Fibroblast of lung (primary cell): ENCODE data around the gene HGF. TPM values are rescaled to one million over a fixed set of nuclear protein-coding genes. Genes with fewer than 3 reads are reported as not detected.
A peak's percentile ranks its signal among the peaks of the same experiment; 100 is the strongest.
"Not testable (repeated sequence)": the region's sequence is repeated elsewhere in the genome, so short reads cannot be mapped to it uniquely, and the experiment has no call there.

ENCODE experiments used
- DNase-seq, 2 donors: peaks; one replicate each; pipeline versions ENCODE4 v3.0.0 to v3.0.0-alpha.2; 2010; ENCODE audit warnings: low read depth in 2 of 2
- H2AFZ ChIP-seq: 2 replicates; pipeline ENCODE4 v1.5.1; 2012; ENCODE audit warnings: low read length, control low read depth, inconsistent platforms
- H3K27ac ChIP-seq: 2 replicates; pipeline ENCODE4 v1.5.1; 2011; ENCODE audit warnings: low read length, control low read depth; ENCODE audit not compliant: insufficient read depth
- H3K27me3 ChIP-seq: 2 replicates; pipeline ENCODE4 v1.5.1; 2011; ENCODE audit warnings: mild to moderate bottlenecking, low read length; ENCODE audit not compliant: control insufficient read depth, insufficient read depth
- H3K36me3 ChIP-seq: 2 replicates; pipeline ENCODE4 v1.5.1; 2011; ENCODE audit warnings: low read length; ENCODE audit not compliant: control insufficient read depth, insufficient read depth
- H3K4me1 ChIP-seq: 2 replicates; pipeline ENCODE4 v1.5.1; 2011; ENCODE audit warnings: low read length; ENCODE audit not compliant: control insufficient read depth, insufficient read depth; ENCODE audit errors: extremely low read depth
- H3K4me2 ChIP-seq: 2 replicates; pipeline ENCODE4 v1.5.1; 2011; ENCODE audit warnings: low read length, control low read depth; ENCODE audit not compliant: insufficient read depth; ENCODE audit errors: extremely low read depth
- H3K4me3 ChIP-seq, 4 experiments: fragments of 200-600 bp in 1 of 4; sonication (generic) in 1 of 4; replicated peaks in 1 of 4; 2 replicates each; pipeline ENCODE4 v1.5.1; 2011 to 2016; ENCODE audit warnings: low read length in 4 of 4, low read depth in 3 of 4, mild to moderate bottlenecking in 3 of 4, control low read depth in 2 of 4, inconsistent platforms in 1 of 4, mixed read lengths in 1 of 4; ENCODE audit not compliant: insufficient read depth in 1 of 4; ENCODE audit errors: control extremely low read depth in 1 of 4
- H3K79me2 ChIP-seq: 2 replicates; pipeline ENCODE4 v1.5.1; 2012; ENCODE audit warnings: mild to moderate bottlenecking, low read length, inconsistent platforms; ENCODE audit not compliant: control insufficient read depth, insufficient read depth
- H3K9ac ChIP-seq: 2 replicates; pipeline ENCODE4 v1.5.1; 2011; ENCODE audit warnings: mild to moderate bottlenecking, low read length, control low read depth; ENCODE audit not compliant: insufficient read depth
- H3K9me3 ChIP-seq: 2 replicates; pipeline ENCODE4 v1.5.1; 2012; ENCODE audit warnings: low read depth, low read length; ENCODE audit not compliant: control insufficient read depth, insufficient read depth
- H4K20me1 ChIP-seq: 2 replicates; pipeline ENCODE4 v1.5.1; 2011; ENCODE audit warnings: low read length; ENCODE audit not compliant: control insufficient read depth, insufficient read depth; ENCODE audit errors: extremely low read depth
- CTCF ChIP-seq, 2 donors: IDR thresholded peaks in 1 of 2; conservative IDR thresholded peaks in 1 of 2; 1 replicate in 1 of 2; 2 replicates in 1 of 2; pipeline ENCODE4 v1.5.1; 2011 to 2012; ENCODE audit warnings: low read length in 2 of 2, control low read depth in 1 of 2, inconsistent platforms in 1 of 2, low read depth in 1 of 2, mild to moderate bottlenecking in 1 of 2
- EZH2 ChIP-seq: IDR thresholded peaks from 2 replicates; pipeline ENCODE4 v1.5.1; 2012; ENCODE audit warnings: low read length, control low read depth, mild to moderate bottlenecking; ENCODE audit errors: missing control alignments
- polyA plus RNA-seq, 2 donors: library from polyadenylated mRNA; depleted of rRNA in 1 of 2; stranded (reverse) in 1 of 2; unstranded in 1 of 2; fragments of >200 nt; gene quantifications; 2 replicates each; pipeline ENCODE4 v1.2.1, GENCODE V29; 2011 to 2012; ENCODE audit warnings: missing spikeins in 1 of 2
- total RNA-seq: library from RNA; depleted of rRNA; stranded (reverse); fragments of >200 nt; gene quantifications from 2 replicates; pipeline ENCODE4 v1.2.1, GENCODE V29; 2014

HGF gene
- total and polyA plus RNA-seq, 2 donors (not counting 1 experiment from before 2014, with no cell fraction given) = 212 to 243 TPM

- Histone ChIP-seq H3K4me2 (no peak overlapping the region), H3K27ac (no peak overlapping the region), H3K27me3 (no peaks in the 10 kb centered on the region)
Observed at GRCh38 chr7:81736091-81736490, 33.8 kb downstream of the HGF start.

GRCh38 chr7:81725812-81726127, 44.1 kb downstream of the HGF start:
- peaks cover 3% of the 10 kb centered on the region for H3K4me1 ChIP-seq
- H2AFZ ChIP-seq = no peak overlapping the region
- DNase-seq = peak; percentile 94 to 96
- H3K9me3 ChIP-seq = no peaks in the 10 kb centered on the region
- no peaks in the 10 kb centered on the region for H3K27me3 ChIP-seq
- H3K27ac ChIP-seq = peak overlapping the region; percentile 72
- H4K20me1 ChIP-seq = no peaks in the 10 kb centered on the region
- no peak for TF ChIP-seq EZH2
- no peak for TF ChIP-seq CTCF (conservative IDR thresholded peaks at IDR 0.05 in 1 of 2, IDR thresholded peaks at IDR 0.05 in 1 of 2; ENCODE audit: low read depth in 1 of 2, low read length in 2 of 2)
- H3K36me3 ChIP-seq = peaks cover 11% of the 10 kb centered on the region
- H3K79me2 ChIP-seq = no peaks in the 10 kb centered on the region
- H3K4me2 ChIP-seq = peak overlapping the region; percentile 48
- no peak overlapping the region for H3K4me3 ChIP-seq
- H3K9ac ChIP-seq = no peak overlapping the region

More at GRCh38 chr7:81736091-81736490, 33.8 kb downstream of the HGF start:
- H2AFZ ChIP-seq = no peak overlapping the region
- H4K20me1 ChIP-seq = no peaks in the 10 kb centered on the region
- no peak overlapping the region for H3K9ac ChIP-seq
- H3K36me3 ChIP-seq = peaks cover 3% of the 10 kb centered on the region
- DNase-seq = peak in 1 of 2 donors; percentile 22
- no peaks in the 10 kb centered on the region for H3K9me3 ChIP-seq
- no peaks in the 10 kb centered on the region for H3K4me1 ChIP-seq
- no peak overlapping the region for H3K4me3 ChIP-seq
- no peaks in the 10 kb centered on the region for H3K79me2 ChIP-seq
- TF ChIP-seq EZH2 (no peak), CTCF (conservative IDR thresholded peaks at IDR 0.05 in 1 of 2, IDR thresholded peaks at IDR 0.05 in 1 of 2; ENCODE audit: low read depth in 1 of 2, low read length in 2 of 2) (no peak)

- H2AFZ ChIP-seq = no peak overlapping the region
- no peaks in the 10 kb centered on the region for H3K27me3 ChIP-seq
- H3K4me1 ChIP-seq = peaks cover 3% of the 10 kb centered on the region
- H3K4me2 ChIP-seq = peak overlapping the region; percentile 20
- H4K20me1 ChIP-seq = no peaks in the 10 kb centered on the region
- no peaks in the 10 kb centered on the region for H3K79me2 ChIP-seq
- no peaks in the 10 kb centered on the region for H3K9me3 ChIP-seq
- H3K4me3 ChIP-seq = no peak overlapping the region
- H3K27ac ChIP-seq = peak overlapping the region; percentile 72
- DNase-seq = peak; percentile 29 to 87
- TF ChIP-seq CTCF (conservative IDR thresholded peaks at IDR 0.05 in 1 of 2, IDR thresholded peaks at IDR 0.05 in 1 of 2; ENCODE audit: low read depth in 1 of 2, low read length in 2 of 2) (no peak), EZH2 (no peak)
- H3K36me3 ChIP-seq = peaks cover 11% of the 10 kb centered on the region
- no peak overlapping the region for H3K9ac ChIP-seq
Observed at GRCh38 chr7:81725003-81725811, 44.6 kb downstream of the HGF start.

DNA sequence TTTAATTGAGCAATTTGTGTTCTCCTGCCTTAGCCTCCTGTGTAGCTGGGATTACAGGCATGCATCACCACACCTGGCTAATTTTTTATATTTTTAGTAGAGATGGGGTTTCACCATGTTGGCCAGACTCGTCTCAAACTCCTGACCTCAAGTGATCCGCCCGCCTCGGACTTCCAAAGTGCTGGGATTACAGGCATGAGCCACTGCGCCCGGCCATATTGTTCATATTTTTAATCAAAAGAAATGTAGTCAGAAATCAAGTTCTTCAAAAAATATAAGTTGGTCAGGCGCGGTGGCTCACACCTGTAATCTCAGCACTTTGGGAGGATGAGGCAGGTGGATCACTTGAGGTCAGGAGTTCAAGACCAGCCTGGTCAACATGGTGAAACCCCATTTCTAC, 47.6 kb downstream of the HGF start:
- H3K9ac ChIP-seq, H3K79me2 ChIP-seq, H3K9me3 ChIP-seq, H2AFZ ChIP-seq, H3K36me3 ChIP-seq, H3K4me3 ChIP-seq, H3K4me1 ChIP-seq, H4K20me1 ChIP-seq, H3K27me3 ChIP-seq, H3K4me2 ChIP-seq, DNase-seq, H3K27ac ChIP-seq: not testable (repeated sequence)
